ENCODE measurements around the gene TSSC4.

The TSSC4 gene

GRCh38 chr11:2450321-2451041 is 49.9 kb downstream of the TSSC4 start:
- DNase-seq: no peak

- DNase-seq: no peak
These were observed 50.8 kb downstream of the TSSC4 start for GRCh38 chr11:2451336-2451735.

DNA sequence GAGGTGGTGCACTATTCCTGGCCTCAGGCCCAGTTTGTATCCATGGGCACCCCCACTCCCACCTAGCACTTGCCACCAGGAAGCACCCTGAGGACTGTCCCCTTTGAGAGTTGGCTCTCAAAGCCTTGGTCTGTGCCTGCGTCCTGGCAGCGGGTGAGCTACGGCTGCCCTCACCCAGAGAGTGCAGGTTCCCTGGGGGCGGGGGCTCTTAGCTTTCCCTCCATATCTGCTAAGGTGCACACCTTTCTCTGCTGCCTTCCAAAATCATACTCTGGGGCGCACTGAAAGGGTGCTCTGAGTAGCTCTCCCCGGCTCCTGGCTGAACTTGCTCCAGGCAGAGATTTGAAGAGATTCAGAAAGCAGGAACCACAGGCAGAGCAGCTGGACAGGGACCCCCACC is 51.4 kb downstream of the TSSC4 start:
- no peak for DNase-seq

- no peak for DNase-seq
These were observed 51.9 kb downstream of the TSSC4 start for GRCh38 chr11:2452321-2453012.

DNA sequence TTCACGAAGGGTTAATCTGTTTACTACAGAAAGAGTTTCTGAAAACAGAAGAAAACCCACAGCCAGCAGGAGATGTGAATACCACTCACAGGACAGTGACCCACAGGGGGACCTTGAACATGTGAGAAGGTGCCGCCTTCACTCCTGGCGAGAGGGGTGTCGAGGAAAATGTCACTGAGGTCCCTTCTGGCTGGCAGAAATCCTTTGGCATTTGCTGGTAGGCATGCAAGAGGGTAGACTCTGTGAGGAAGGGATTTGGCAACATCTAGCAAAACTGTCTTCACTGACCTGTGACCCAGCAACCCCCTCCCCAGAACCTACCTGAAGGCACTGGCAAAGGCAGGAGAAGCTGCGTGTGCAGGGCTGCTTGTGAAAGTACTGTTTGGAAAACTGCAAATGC is 52.9 kb downstream of the TSSC4 start:
- DNase-seq: no peak
